Lower leg skin (tissue), 3 donors: ENCODE measurements around the gene HEXD.
"Not testable (repeated sequence)": the region's sequence is repeated elsewhere in the genome, so short reads cannot be mapped to it uniquely, and the experiment has no call there.

Experiments used
- CTCF ChIP-seq, 3 donors: fragments of 450-650 bp; IDR thresholded peaks; one replicate each; pipeline ENCODE4 v1.5.1; 2016; ENCODE audit warnings: antibody characterized with exemption in 3 of 3, mild to moderate bottlenecking in 3 of 3, moderate library complexity in 2 of 3
- POLR2A ChIP-seq, 2 donors: fragments of 450-650 bp; IDR thresholded peaks; one replicate each; pipeline ENCODE4 v1.6.1; 2016 to 2017; ENCODE audit warnings: antibody characterized with exemption in 2 of 2, mild to moderate bottlenecking in 1 of 2, moderate library complexity in 1 of 2

GRCh38 chr17:82412081-82412480 lies 6.1 kb upstream of the HEXD start:
- not testable (repeated sequence) for TF ChIP-seq POLR2A, CTCF (IDR thresholded peaks at IDR 0.05)
